Measurements from ENCODE around the gene D2HGDH. TPM values are rescaled to one million over a fixed set of nuclear protein-coding genes. Genes with fewer than 3 reads are reported as not detected.

The D2HGDH gene
- total and polyA plus RNA-seq, 2 of the 13 experiments (the other 11 are each of a cell fraction or from before 2014, with no cell fraction given), result 19.2 to 20.3 TPM

- TF ChIP-seq REST (IDR thresholded peaks at IDR 0.05; ENCODE audit: borderline replicate concordance in 1 of 2, low read depth in 1 of 2, low read length in 2 of 2) (no peak), SALL2 (CRISPR knock-in tag; IDR thresholded peaks at IDR 0.05) (no peak; the same call in none of the 2 replicates), ZNF160 (CRISPR knock-in tag; IDR thresholded peaks at IDR 0.05) (peak; percentile 86), GABPA (IDR thresholded peaks at IDR 0.05; ENCODE audit: low read depth, low read length) (no peak), GABPA (CRISPR knock-in tag; IDR thresholded peaks at IDR 0.05; ENCODE audit: low read depth) (no peak), ZNF749 (CRISPR knock-in tag; IDR thresholded peaks at IDR 0.05; ENCODE audit: borderline replicate concordance) (0 out of 2 replicates have a peak, but pooled peaks have one; percentile 20), GRHL1 (CRISPR knock-in tag; conservative IDR thresholded peaks at IDR 0.05) (no peak), NCOA2 (CRISPR knock-in tag; IDR thresholded peaks at IDR 0.05) (no peak), ZNF138 (CRISPR knock-in tag; IDR thresholded peaks at IDR 0.05; ENCODE audit: low read depth) (0 out of 2 replicates have a peak, but pooled peaks have one; percentile 36), RARG (CRISPR knock-in tag; IDR thresholded peaks at IDR 0.05; ENCODE audit: low read depth) (peak; percentile 78; the same call in 1 of the 2 replicates), ZBTB10 (CRISPR knock-in tag; IDR thresholded peaks at IDR 0.05; ENCODE audit: borderline replicate concordance) (no peak; the same call in 1 of the 2 replicates), ZNF773 (CRISPR knock-in tag; IDR thresholded peaks at IDR 0.05; ENCODE audit: borderline replicate concordance) (no peak), ZNF30 (CRISPR knock-in tag; IDR thresholded peaks at IDR 0.05) (peak; percentile 79; the same call in 1 of the 2 replicates), KDM1A (CRISPR knock-in tag; IDR thresholded peaks at IDR 0.05) (no peak), NRL (CRISPR knock-in tag; IDR thresholded peaks at IDR 0.05; ENCODE audit: borderline replicate concordance) (no peak), ZNF512B (CRISPR knock-in tag; IDR thresholded peaks at IDR 0.05; ENCODE audit: borderline replicate concordance) (no peak), ZC3H4 (CRISPR knock-in tag; IDR thresholded peaks at IDR 0.05; ENCODE audit: borderline replicate concordance) (no peak), PTBP1 (IDR thresholded peaks at IDR 0.05; ENCODE audit: low read depth, low read length, poor library complexity, severe bottlenecking) (no peak), DR1 (CRISPR knock-in tag; IDR thresholded peaks at IDR 0.05) (no peak), HMG20A (CRISPR knock-in tag; IDR thresholded peaks at IDR 0.05; ENCODE audit: borderline replicate concordance) (no peak)
Observed at GRCh38 chr2:241770936-241771285, 36.5 kb downstream of the D2HGDH start (continued).

Data from HepG2 (cell line).